Astrocyte of the cerebellum (primary cell): Measurements from ENCODE around the gene DYNC1H1.
A peak's percentile ranks its signal among the peaks of the same experiment; 100 is the strongest.

ENCODE experiments used
- DNase-seq: peaks from one replicate; pipeline ENCODE4 v3.0.0-alpha.2; 2011; ENCODE audit warnings: low read depth
- H3K4me3 ChIP-seq: 2 replicates; pipeline ENCODE4 v1.5.1; 2011; ENCODE audit warnings: mild to moderate bottlenecking, low read depth, low read length, moderate library complexity
- CTCF ChIP-seq: IDR thresholded peaks from 2 replicates; pipeline ENCODE4 v1.5.1; 2012; ENCODE audit warnings: low read length, low read depth, moderate library complexity, mild to moderate bottlenecking; ENCODE audit errors: missing control alignments
- in situ Hi-C: cut with HindIII; loops from 2 replicates; pipeline ENCODE4 v1.10.0; 2017; ENCODE audit warnings: low sequenced_read_pairs

DYNC1H1 gene

DNA sequence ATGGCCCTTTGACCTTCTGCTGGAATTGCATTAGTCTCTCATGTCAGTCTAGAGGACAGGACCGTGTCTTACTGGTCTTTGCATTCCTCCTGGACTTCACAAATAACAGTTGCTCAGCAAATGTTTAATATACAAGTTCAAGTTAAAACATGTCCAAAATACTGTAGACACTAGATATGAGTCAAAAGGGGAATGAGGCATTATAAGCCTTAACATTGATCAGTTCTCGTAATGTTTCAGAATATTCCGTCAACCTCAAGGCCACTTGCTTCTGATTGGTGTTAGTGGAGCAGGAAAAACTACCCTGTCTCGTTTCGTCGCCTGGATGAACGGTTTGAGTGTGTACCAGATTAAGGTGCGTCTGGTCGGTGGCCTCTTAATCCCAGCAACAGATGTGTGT, 62.6 kb downstream of the DYNC1H1 start:
- no peak for DNase-seq
- no peak overlapping the region for H3K4me3 ChIP-seq
- in situ Hi-C loops = no loop called here
- TF ChIP-seq CTCF = no peak

GRCh38 chr14:102027951-102028350, 63.6 kb downstream of the DYNC1H1 start:
- DNase-seq = no peak
- TF ChIP-seq CTCF = no peak
- no peak overlapping the region for H3K4me3 ChIP-seq
- in situ Hi-C loops = no loop called here

- no peak for TF ChIP-seq CTCF
- H3K4me3 ChIP-seq = no peak overlapping the region
- in situ Hi-C loops = no loop called here
- DNase-seq = peak; percentile 62
These were observed 64.4 kb downstream of the DYNC1H1 start for GRCh38 chr14:102028733-102029132.

DNA sequence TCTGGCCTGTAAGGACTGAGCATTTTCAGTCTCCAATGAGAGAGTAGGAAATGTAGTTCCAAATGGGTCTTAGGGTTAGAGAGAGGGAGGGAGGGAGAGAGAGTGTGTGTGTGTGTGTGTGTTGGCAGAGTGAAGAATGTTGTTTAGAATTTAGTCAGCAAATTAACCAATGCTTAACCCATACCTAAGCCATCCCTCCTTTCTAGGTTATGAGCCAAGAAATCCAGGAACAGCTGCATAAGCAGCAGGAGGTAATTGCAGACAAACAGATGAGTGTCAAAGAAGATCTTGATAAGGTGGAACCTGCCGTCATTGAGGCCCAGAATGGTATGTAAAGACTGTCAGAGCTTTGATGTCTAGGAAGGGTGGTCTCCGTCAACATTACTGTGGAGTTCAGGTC, 65.6 kb downstream of the DYNC1H1 start:
- peak; percentile 94 for DNase-seq
- no peak overlapping the region for H3K4me3 ChIP-seq
- in situ Hi-C loops = no loop called here
- TF ChIP-seq CTCF = no peak

DNA sequence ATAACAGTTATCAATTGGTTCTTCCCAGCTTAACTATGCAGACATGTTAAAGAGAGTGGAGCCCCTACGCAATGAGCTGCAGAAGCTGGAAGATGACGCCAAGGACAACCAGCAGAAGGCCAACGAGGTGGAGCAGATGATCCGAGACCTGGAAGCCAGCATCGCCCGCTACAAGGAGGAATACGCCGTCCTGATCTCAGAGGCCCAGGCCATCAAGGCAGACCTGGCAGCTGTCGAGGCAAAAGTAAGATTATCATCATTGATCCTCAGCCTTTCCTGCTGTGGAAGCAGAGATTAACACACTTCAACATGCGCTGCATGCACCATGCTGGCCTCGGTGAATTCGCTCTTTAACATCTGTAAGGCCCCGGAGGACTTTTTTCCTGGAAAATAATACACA, 68.9 kb downstream of the DYNC1H1 start:
- H3K4me3 ChIP-seq = no peak overlapping the region
- in situ Hi-C loops = no loop called here
- DNase-seq = no peak
- TF ChIP-seq CTCF = no peak

GRCh38 chr14:102034301-102034700, 69.9 kb downstream of the DYNC1H1 start:
- no peak for TF ChIP-seq CTCF
- no peak overlapping the region for H3K4me3 ChIP-seq
- in situ Hi-C loops = no loop called here
- DNase-seq = no peak

DNA sequence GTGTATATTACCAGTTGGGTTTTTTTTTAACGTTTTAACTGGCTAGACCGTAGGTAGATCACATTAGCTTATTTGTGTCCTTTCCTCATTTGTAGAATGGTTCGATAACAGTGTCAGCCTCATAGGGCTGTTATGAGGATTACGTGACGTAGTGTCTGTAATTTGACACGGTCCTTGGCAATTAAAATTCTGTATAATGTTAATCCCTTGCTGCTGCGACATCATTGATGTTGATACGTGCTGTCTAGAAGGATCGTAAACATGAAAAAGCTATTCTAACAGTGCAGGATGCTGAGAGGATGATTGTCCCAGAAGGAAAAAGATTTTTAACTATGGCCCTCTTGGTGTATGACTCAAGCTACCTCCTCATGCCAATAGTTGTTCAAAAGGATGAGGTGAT, 71.5 kb downstream of the DYNC1H1 start:
- no peak overlapping the region for H3K4me3 ChIP-seq
- TF ChIP-seq CTCF = no peak
- in situ Hi-C loops = loop anchor here (5.0 kb wide), 1 partner anchor 49 kb away; no protein-coding TSS in a partner anchor
- no peak for DNase-seq
